ENCODE data around the gene ESR1.
"Not testable (repeated sequence)": the region's sequence is repeated elsewhere in the genome, so short reads cannot be mapped to it uniquely, and the experiment has no call there.

The ESR1 gene

GRCh38 chr6:152071843-152072242 is 264.4 kb downstream of the ESR1 start:
- no peak overlapping the region for H3K9ac ChIP-seq
- no peaks in the 10 kb centered on the region for H3K79me2 ChIP-seq (ENCODE audit: insufficient read depth, low read depth)
- no peak overlapping the region for H2AFZ ChIP-seq (ENCODE audit: low read depth)
- H3K36me3 ChIP-seq (ENCODE audit: insufficient read depth), result no peaks in the 10 kb centered on the region
- H3K4me1 ChIP-seq (ENCODE audit: low read depth, poor library complexity, severe bottlenecking), result no peaks in the 10 kb centered on the region
- no peak for TF ChIP-seq CTCF (conservative IDR thresholded peaks at IDR 0.05; ENCODE audit: low read depth, low read length)
- no peak overlapping the region for H3K4me2 ChIP-seq
- 0 out of 2 replicates have a peak, but pooled peaks cover 4% of the 10 kb centered on the region for H4K20me1 ChIP-seq (ENCODE audit: insufficient read depth)
- H3K27me3 ChIP-seq (ENCODE audit: insufficient read depth, low read depth), result no peaks in the 10 kb centered on the region
- H3K4me3 ChIP-seq (IDR thresholded peaks at IDR 0.05; ENCODE audit: insufficient read depth, low read depth, low read length), result no peak overlapping the region
- H3K27ac ChIP-seq, result no peak overlapping the region

DNA sequence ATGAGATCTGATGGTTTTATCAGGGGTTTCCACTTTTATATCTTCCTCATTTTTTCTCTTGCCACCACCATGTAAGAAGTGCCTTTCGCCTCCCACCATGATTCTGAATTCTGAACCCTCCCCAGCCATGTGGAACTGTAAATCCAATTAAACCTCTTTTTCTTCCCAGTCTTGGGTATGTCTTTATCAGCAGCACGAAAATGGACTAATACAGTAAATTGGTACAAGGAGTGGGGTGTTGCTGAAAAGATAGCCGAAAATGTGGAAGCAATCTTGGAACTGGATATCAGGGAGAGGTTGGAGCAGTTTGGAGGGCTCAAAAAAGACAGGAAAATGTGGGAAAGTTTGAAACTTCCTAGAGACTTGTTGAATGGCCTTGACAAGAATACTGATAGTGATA is 268.8 kb downstream of the ESR1 start:
- H3K27me3 ChIP-seq (ENCODE audit: insufficient read depth, low read depth); H3K4me1 ChIP-seq (ENCODE audit: low read depth, poor library complexity, severe bottlenecking); H3K27ac ChIP-seq; H3K9ac ChIP-seq; H3K36me3 ChIP-seq (ENCODE audit: insufficient read depth); H3K4me2 ChIP-seq; H2AFZ ChIP-seq (ENCODE audit: low read depth); H3K79me2 ChIP-seq (ENCODE audit: insufficient read depth, low read depth); H4K20me1 ChIP-seq (ENCODE audit: insufficient read depth); H3K4me3 ChIP-seq (IDR thresholded peaks at IDR 0.05; ENCODE audit: insufficient read depth, low read depth, low read length): not testable (repeated sequence)

DNA sequence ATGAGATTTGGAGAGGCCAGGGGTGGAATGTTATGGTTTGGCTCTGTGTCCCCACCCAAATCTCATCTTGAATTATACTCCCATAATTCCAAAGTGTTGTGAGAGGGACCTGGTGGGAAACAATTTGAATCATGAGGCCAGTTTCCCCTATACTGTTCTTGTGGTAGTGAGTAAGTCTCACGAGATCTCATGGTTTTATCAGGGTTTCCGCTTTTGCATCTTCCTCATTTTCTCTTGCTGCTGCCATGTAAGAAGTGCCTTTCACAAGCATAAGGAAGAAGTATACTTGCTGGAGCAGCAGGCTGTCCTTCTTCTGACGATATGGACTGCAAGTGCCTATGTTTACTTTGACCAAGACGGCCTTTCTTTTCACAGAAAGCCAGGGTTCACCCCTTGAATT is 270.5 kb downstream of the ESR1 start:
- 0 out of 2 replicates have a peak, but pooled peaks cover 4% of the 10 kb centered on the region for H4K20me1 ChIP-seq (ENCODE audit: insufficient read depth)
- no peak overlapping the region for H3K9ac ChIP-seq
- H3K27me3 ChIP-seq (ENCODE audit: insufficient read depth, low read depth), result no peaks in the 10 kb centered on the region
- no peak overlapping the region for H3K27ac ChIP-seq
- H3K4me1 ChIP-seq (ENCODE audit: low read depth, poor library complexity, severe bottlenecking), result no peaks in the 10 kb centered on the region
- no peak for TF ChIP-seq CTCF (conservative IDR thresholded peaks at IDR 0.05; ENCODE audit: low read depth, low read length)
- no peaks in the 10 kb centered on the region for H3K79me2 ChIP-seq (ENCODE audit: insufficient read depth, low read depth)
- H3K4me2 ChIP-seq, result no peak overlapping the region
- H2AFZ ChIP-seq (ENCODE audit: low read depth), result no peak overlapping the region
- H3K4me3 ChIP-seq (IDR thresholded peaks at IDR 0.05; ENCODE audit: insufficient read depth, low read depth, low read length), result no peak overlapping the region
- no peaks in the 10 kb centered on the region for H3K36me3 ChIP-seq (ENCODE audit: insufficient read depth)

GRCh38 chr6:152078804-152079203 is 271.3 kb downstream of the ESR1 start:
- Histone ChIP-seq H3K36me3 (ENCODE audit: insufficient read depth) (no peaks in the 10 kb centered on the region), H3K79me2 (ENCODE audit: insufficient read depth, low read depth) (no peaks in the 10 kb centered on the region), H2AFZ (ENCODE audit: low read depth) (no peak overlapping the region), H3K27ac (no peak overlapping the region), H3K4me2 (no peak overlapping the region), H4K20me1 (ENCODE audit: insufficient read depth) (0 out of 2 replicates have a peak, but pooled peaks cover 4% of the 10 kb centered on the region), H3K9ac (no peak overlapping the region), H3K4me3 (IDR thresholded peaks at IDR 0.05; ENCODE audit: insufficient read depth, low read depth, low read length) (no peak overlapping the region), H3K27me3 (ENCODE audit: insufficient read depth, low read depth) (no peaks in the 10 kb centered on the region), H3K4me1 (ENCODE audit: low read depth, poor library complexity, severe bottlenecking) (no peaks in the 10 kb centered on the region)
- TF ChIP-seq CTCF (conservative IDR thresholded peaks at IDR 0.05; ENCODE audit: low read depth, low read length), result no peak

- no peaks in the 10 kb centered on the region for H3K36me3 ChIP-seq (ENCODE audit: insufficient read depth)
- no peaks in the 10 kb centered on the region for H3K27me3 ChIP-seq (ENCODE audit: insufficient read depth, low read depth)
- no peak overlapping the region for H3K27ac ChIP-seq
- no peaks in the 10 kb centered on the region for H4K20me1 ChIP-seq (ENCODE audit: insufficient read depth)
- no peak overlapping the region for H3K4me2 ChIP-seq
- no peaks in the 10 kb centered on the region for H3K79me2 ChIP-seq (ENCODE audit: insufficient read depth, low read depth)
- H3K4me1 ChIP-seq (ENCODE audit: low read depth, poor library complexity, severe bottlenecking), result no peaks in the 10 kb centered on the region
- no peak for TF ChIP-seq CTCF (conservative IDR thresholded peaks at IDR 0.05; ENCODE audit: low read depth, low read length)
- no peak overlapping the region for H2AFZ ChIP-seq (ENCODE audit: low read depth)
- H3K4me3 ChIP-seq (IDR thresholded peaks at IDR 0.05; ENCODE audit: insufficient read depth, low read depth, low read length), result no peak overlapping the region
- H3K9ac ChIP-seq, result no peak overlapping the region
These were observed 278.0 kb downstream of the ESR1 start for GRCh38 chr6:152085451-152085921.

All from KMS-11 (cell line).